ENCODE results near the gene CHAC1. TPM values are rescaled to one million over a fixed set of nuclear protein-coding genes. Genes with fewer than 3 reads are reported as not detected.
A peak's percentile ranks its signal among the peaks of the same experiment; 100 is the strongest.

CHAC1 gene
- total RNA-seq, 1 donor from 2014 or later = 77.6 TPM

GRCh38 chr15:40936234-40936708 is 17.0 kb upstream of the CHAC1 start:
- H3K36me3 Mint-ChIP-seq (ENCODE audit: low read depth) = no peaks in the 10 kb centered on the region
- H3K27ac Mint-ChIP-seq (ENCODE audit: unreplicated experiment) = no peak overlapping the region
- H3K9me3 Mint-ChIP-seq (ENCODE audit: low read depth) = no peaks in the 10 kb centered on the region
- no peak for DNase-seq (ENCODE audit: low spot score)
- H3K4me1 Mint-ChIP-seq (ENCODE audit: low read depth) = peaks cover 27% of the 10 kb centered on the region
- no peak overlapping the region for H3K4me3 Mint-ChIP-seq (ENCODE audit: unreplicated experiment)
- H3K27me3 Mint-ChIP-seq (ENCODE audit: low read depth) = peaks cover 4% of the 10 kb centered on the region
- TF ChIP-seq CTCF (IDR thresholded peaks at IDR 0.05) = no peak

- H3K4me3 Mint-ChIP-seq (ENCODE audit: unreplicated experiment) = no peak overlapping the region
- H3K9me3 Mint-ChIP-seq (ENCODE audit: low read depth) = no peaks in the 10 kb centered on the region
- H3K36me3 Mint-ChIP-seq (ENCODE audit: low read depth) = no peaks in the 10 kb centered on the region
- H3K27ac Mint-ChIP-seq (ENCODE audit: unreplicated experiment) = peak overlapping the region; percentile 63
- H3K27me3 Mint-ChIP-seq (ENCODE audit: low read depth) = peaks cover under 1% of the 10 kb centered on the region
- DNase-seq (ENCODE audit: low spot score) = no peak
- TF ChIP-seq CTCF (IDR thresholded peaks at IDR 0.05) = peak; percentile 50
- peaks cover 29% of the 10 kb centered on the region for H3K4me1 Mint-ChIP-seq (ENCODE audit: low read depth)
Measured at GRCh38 chr15:40936709-40937666, 16.3 kb upstream of the CHAC1 start.

GRCh38 chr15:40937762-40938535 is 15.3 kb upstream of the CHAC1 start:
- no peak for DNase-seq (ENCODE audit: low spot score)
- Mint-ChIP-seq H3K36me3 (ENCODE audit: low read depth) (no peaks in the 10 kb centered on the region), H3K27ac (ENCODE audit: unreplicated experiment) (no peak overlapping the region), H3K27me3 (ENCODE audit: low read depth) (no peaks in the 10 kb centered on the region), H3K4me1 (ENCODE audit: low read depth) (peaks cover 35% of the 10 kb centered on the region), H3K4me3 (ENCODE audit: unreplicated experiment) (no peak overlapping the region), H3K9me3 (ENCODE audit: low read depth) (no peaks in the 10 kb centered on the region)
- peak; percentile 73 for TF ChIP-seq CTCF (IDR thresholded peaks at IDR 0.05)

- Mint-ChIP-seq H3K4me1 (ENCODE audit: low read depth) (peaks cover 35% of the 10 kb centered on the region), H3K36me3 (ENCODE audit: low read depth) (no peaks in the 10 kb centered on the region), H3K9me3 (ENCODE audit: low read depth) (no peaks in the 10 kb centered on the region), H3K27me3 (ENCODE audit: low read depth) (no peaks in the 10 kb centered on the region), H3K4me3 (ENCODE audit: unreplicated experiment) (no peak overlapping the region), H3K27ac (ENCODE audit: unreplicated experiment) (no peak overlapping the region)
- TF ChIP-seq CTCF (IDR thresholded peaks at IDR 0.05) = no peak
- no peak for DNase-seq (ENCODE audit: low spot score)
Measured at GRCh38 chr15:40938536-40938870, 14.8 kb upstream of the CHAC1 start.

- peaks cover 35% of the 10 kb centered on the region for H3K4me1 Mint-ChIP-seq (ENCODE audit: low read depth)
- no peaks in the 10 kb centered on the region for H3K36me3 Mint-ChIP-seq (ENCODE audit: low read depth)
- no peaks in the 10 kb centered on the region for H3K27me3 Mint-ChIP-seq (ENCODE audit: low read depth)
- no peak for DNase-seq (ENCODE audit: low spot score)
- H3K27ac Mint-ChIP-seq (ENCODE audit: unreplicated experiment) = peak overlapping the region; percentile 90
- no peak overlapping the region for H3K4me3 Mint-ChIP-seq (ENCODE audit: unreplicated experiment)
- no peaks in the 10 kb centered on the region for H3K9me3 Mint-ChIP-seq (ENCODE audit: low read depth)
- TF ChIP-seq CTCF (IDR thresholded peaks at IDR 0.05) = no peak
Measured at GRCh38 chr15:40940296-40940801, 12.9 kb upstream of the CHAC1 start.
